SK-N-MC (cell line): ENCODE measurements around the gene CXCR2.

Experiments used
- EZH2 ChIP-seq: fragments of 200-600 bp; sonication (generic); IDR thresholded peaks from one replicate; pipeline ENCODE4 v1.6.1; 2017; ENCODE audit warnings: antibody characterized with exemption
- POLR2AphosphoS5 ChIP-seq: IDR thresholded peaks from 2 replicates; pipeline ENCODE4 v1.6.1; 2012; ENCODE audit warnings: mild to moderate bottlenecking, low read depth, low read length, borderline replicate concordance

GRCh38 chr2:218129458-218130135, 3.8 kb downstream of the CXCR2 start:
- no peak for TF ChIP-seq EZH2
- no peak for TF ChIP-seq POLR2AphosphoS5
